T47D (cell line): ENCODE data around the gene SRGAP2C.
"Not testable (repeated sequence)": the region's sequence is repeated elsewhere in the genome, so short reads cannot be mapped to it uniquely, and the experiment has no call there.

Experiments used
- DNase-seq, 2 experiments: peaks; one replicate each; pipeline versions ENCODE4 v3.0.0 to v3.0.0-alpha.2; 2011 to 2012; ENCODE audit warnings: low read depth in 1 of 2, low spot score in 1 of 2
- in situ Hi-C: cut with HindIII; loops from 2 replicates; pipeline ENCODE4 v1.10.0; 2016; ENCODE audit warnings: low sequenced_read_pairs, low pct_unique_long_range_greater_than_20kb

SRGAP2C gene

GRCh38 chr1:121346654-121347053 is 161.9 kb downstream of the SRGAP2C start:
- in situ Hi-C loops = not testable (repeated sequence)

GRCh38 chr1:121347476-121347875 is 162.7 kb downstream of the SRGAP2C start:
- DNase-seq, in situ Hi-C loops: not testable (repeated sequence)

More at GRCh38 chr1:121346654-121347053, 161.9 kb downstream of the SRGAP2C start:
- DNase-seq = not testable (repeated sequence)

DNA sequence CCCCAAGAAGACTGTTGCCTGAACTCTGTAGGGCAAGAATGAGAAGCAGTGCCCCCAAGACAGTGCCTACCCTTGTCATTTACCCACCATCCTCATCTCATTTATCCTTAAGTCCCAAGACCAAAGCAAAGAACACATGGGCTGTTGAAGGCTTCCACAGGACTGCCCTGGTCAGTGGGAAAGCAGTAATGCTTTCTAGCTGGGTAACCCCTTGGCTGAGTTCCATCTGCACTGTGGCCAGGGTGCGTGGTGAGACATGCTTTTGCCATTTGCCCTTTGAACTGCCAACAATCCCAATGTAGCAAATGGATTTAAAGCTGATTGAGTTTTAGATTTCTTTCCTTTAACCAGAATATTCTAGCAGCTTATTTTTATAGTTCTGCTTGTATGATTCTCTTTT is 163.3 kb downstream of the SRGAP2C start:
- DNase-seq, in situ Hi-C loops: not testable (repeated sequence)

- in situ Hi-C loops, DNase-seq: not testable (repeated sequence)
These were observed 164.7 kb downstream of the SRGAP2C start for GRCh38 chr1:121349332-121349967.

DNA sequence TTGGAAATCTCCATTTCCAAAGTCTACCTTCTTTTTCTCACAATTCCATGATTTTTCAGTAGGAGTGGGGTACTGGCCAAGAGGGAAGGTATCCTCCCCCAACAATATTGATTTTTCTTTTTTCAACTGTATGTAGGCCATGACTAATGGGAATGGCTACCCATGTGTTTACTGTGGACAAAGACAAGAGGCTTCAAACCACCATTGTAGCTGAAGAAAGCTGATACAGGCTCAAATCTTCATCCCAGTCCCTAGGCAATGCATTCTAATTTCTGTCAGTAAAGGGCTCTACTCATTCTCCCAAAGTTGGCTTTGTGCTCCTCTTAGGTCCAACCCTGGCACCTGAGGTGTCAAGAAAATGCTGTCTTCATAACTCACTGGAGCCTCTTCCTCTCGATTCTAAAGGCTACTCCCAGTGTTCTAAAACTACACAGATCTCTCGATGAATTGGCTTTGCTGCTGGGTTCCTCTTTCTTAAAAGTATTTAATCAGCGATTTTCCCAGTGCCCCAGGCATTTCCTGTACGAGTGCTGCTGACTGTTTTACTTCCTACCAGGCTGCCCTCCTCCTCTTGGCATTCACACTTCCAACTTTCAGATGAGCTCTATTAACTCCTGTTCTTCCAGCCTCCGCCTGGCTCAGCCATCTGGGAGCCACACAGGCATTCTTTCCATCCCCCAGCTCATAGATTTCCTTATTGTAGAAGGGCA is 171.1 kb downstream of the SRGAP2C start:
- DNase-seq, in situ Hi-C loops: not testable (repeated sequence)

GRCh38 chr1:121356819-121357218 is 172.0 kb downstream of the SRGAP2C start:
- in situ Hi-C loops = not testable (repeated sequence)

DNA sequence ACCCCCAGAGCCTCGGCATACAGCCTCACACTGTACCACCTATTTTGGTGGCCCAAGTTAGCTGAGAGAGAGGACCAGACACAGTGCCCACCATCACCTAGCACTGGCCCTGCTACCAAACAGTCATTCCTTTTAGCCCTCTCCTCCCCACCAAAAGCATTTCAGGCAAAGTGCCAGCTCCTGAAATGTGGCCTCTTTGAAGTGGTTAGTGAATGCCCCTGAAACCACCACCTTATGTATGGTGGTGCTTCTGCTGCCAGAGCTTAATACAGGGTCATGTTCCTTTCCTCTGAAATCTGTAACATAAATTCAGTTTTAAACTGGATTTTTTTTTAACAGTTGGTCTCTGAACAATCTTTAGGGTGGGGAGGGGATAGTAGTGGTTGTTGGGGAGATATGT is 175.8 kb downstream of the SRGAP2C start:
- in situ Hi-C loops = not testable (repeated sequence)

More at GRCh38 chr1:121356819-121357218, 172.0 kb downstream of the SRGAP2C start:
- not testable (repeated sequence) for DNase-seq

DNA sequence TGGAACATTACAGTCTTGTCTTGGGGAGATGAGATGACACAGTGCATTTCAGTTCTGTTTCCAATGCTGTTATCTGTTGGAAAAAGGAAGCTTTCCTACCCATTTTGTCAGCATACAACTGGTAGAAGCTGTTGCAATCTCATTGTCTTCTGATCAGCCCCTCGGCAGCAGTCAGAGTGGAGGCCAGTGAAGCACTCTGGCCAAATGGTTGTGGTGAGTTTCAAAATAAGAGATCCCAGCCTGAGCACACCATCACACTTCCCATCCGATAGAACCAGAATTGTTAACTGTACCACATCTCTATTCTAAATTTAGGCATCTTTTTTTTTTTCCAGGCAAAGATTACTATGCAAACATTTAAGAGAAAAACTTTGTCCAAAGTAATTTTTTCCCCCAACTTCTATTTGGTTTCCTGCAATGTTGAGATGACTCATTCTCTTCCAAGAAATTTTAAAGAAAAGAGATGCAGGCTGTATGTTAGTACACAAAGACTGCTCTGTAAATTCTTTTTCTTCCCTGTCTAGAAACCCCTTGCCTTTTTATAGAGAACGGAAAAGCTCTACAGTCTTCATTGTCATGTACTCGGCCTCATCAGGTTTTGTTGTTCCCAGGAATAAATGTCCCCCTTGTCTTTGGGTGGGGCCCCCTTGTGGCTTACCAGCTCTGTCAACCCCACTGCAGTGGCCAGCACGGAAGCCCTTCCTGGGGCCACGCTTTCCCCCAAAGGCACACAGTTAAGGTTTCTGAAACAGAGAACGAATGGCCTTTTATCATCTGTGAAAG is 176.9 kb downstream of the SRGAP2C start:
- DNase-seq, in situ Hi-C loops: not testable (repeated sequence)

More for the DNA sequence above, 175.8 kb downstream of the SRGAP2C start:
- DNase-seq = not testable (repeated sequence)

DNA sequence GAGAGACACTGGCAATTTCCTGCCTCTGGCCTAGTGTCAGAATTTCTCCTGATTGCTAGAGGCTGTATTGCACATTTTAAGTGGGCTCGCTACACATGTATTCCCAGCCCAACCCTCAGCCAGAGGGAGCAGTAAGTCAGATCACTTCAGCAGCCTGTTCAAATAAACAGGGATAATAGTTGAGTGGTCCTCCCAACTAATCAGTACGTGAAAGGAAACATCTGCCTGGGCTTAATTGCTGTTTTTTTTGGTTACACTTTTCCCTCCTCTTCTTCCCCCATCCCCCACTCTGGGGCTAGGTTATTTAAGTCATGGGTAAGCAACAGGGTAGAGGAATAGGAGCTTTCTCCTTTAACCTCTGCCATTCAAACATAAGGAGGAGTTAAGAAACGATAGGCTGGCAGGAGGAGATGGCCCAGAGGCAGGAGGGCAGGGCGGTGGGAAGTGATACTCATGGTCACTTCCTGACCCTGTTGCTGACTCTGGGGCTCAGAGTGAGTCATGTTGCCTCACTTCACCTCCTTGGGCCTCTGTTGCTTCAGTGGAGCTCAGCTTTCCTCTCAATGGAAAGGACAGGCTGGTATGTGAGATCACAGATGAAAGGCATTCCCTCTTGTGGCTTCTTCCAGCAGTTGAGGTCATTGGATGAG is 177.6 kb downstream of the SRGAP2C start:
- DNase-seq, in situ Hi-C loops: not testable (repeated sequence)

DNA sequence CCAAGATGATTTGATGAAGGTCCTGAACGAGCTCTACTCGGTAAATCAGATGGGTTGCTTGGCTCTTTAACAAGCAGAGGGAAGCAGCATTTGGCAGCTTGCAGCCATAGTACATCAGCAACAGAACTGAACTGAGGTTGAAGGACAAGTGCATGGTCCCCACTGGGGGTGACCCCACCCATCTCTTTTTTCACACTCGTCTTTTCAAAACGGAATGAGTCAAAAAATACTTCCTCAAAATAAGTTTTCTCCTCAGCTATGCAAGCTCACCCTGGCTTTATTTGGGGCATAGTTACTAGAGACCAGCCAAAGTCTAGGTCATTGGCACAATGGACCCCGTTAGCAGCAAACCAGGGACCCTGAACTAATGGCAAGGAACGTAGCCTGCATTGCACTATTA is 180.5 kb downstream of the SRGAP2C start:
- DNase-seq, in situ Hi-C loops: not testable (repeated sequence)

GRCh38 chr1:121365723-121366122 is 180.9 kb downstream of the SRGAP2C start:
- in situ Hi-C loops, DNase-seq: not testable (repeated sequence)

DNA sequence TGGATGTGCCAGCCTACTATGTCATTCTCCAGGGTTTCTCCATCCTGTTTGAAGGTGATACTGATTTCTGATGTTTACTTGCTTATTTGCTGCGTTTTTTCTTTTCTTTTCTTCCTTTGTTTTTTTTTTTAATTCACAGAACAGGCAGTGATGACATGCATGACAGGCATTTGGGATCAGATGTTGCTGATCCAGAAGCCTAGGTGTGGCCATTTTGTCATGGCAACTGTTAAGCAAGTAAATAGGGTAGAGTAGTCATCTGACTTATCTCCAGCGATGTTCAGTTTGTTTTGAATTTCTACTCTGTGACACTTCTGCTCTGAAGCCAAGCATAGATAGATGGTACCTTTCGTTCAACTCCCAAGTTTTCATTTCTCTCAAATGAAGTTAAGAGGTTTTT is 181.4 kb downstream of the SRGAP2C start:
- in situ Hi-C loops, DNase-seq: not testable (repeated sequence)

DNA sequence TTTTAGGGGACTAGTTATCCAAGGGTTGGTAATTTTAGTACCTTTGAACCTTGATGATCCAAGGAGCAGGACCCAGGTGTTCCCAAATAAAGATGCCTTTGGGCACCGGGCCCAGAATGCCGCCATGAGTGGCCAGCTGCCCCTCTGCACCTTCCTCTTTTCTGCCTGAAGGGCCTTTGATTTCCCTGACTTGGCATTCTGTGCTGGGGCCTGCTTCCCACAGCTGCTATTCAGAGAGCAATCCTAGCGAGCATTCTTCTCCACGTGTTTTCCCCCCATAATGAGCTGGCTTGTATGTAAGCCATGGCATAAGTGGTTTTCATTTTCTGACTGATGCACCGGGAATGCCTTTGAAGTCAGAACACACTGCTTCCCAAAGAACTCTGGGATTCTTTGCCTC is 184.1 kb downstream of the SRGAP2C start:
- DNase-seq, in situ Hi-C loops: not testable (repeated sequence)

DNA sequence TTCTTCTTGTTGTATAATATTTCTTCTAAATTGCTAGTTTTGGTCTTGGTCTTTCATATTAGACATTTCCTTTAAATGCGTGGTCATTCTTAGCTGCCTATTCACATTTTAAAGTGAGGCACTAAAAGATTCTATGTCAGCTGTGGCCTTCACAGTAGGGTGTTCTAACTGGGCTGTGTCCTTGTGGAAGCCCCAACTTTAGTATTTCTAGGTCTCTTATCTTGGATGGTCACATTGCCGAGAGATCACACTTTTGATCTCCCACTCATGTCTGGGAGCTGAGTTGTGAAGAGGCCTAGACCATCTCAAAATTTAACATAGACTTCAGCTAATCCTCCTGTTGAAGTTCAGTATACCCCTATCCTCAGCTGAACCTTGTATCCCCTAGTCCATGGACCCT is 185.2 kb downstream of the SRGAP2C start:
- in situ Hi-C loops = not testable (repeated sequence)

DNA sequence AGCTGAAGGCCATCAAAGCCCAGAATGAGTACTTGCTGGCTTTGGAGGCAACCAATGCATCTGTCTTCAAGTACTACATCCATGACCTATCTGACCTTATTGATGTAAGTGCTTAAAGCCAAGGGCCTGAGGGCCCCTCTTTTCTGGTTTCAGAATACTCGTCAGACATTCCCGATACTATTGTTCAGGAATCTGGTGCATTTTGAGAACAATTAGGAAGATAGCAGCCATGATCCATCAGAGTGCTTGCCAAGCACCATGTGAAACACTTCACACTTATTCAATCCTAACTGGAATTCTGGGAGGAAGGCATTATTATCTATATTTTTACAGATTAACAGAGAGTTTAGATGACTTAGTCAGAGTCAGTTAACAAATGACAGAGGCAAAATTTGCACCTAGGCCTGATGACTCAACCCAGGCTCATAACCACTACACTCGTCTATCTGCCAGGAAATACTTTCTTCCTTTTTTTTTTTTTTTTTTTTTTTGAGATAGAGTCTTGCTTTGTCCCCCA is 190.1 kb downstream of the SRGAP2C start:
- in situ Hi-C loops, DNase-seq: not testable (repeated sequence)

More for the DNA sequence above, 185.2 kb downstream of the SRGAP2C start:
- DNase-seq = not testable (repeated sequence)

DNA sequence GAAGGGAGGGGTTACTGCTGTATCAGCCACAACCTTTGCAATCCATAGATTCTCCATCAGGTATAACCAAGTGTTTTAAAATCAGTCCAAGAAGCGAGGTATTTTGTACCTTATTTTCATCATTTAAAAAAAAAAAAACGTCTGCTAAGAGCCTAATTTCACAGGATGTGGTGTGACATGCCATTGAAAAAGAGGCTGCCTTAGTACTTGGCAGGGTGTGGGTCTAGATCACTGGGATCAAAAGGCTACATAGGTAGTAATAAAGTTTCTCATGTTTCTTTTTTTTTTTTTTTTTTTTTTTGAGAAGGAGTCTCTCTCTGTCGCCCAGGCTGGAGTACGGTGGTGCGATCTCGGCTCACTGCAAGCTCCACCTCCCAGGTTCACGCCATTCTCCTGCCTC is 192.2 kb downstream of the SRGAP2C start:
- in situ Hi-C loops, DNase-seq: not testable (repeated sequence)

DNA sequence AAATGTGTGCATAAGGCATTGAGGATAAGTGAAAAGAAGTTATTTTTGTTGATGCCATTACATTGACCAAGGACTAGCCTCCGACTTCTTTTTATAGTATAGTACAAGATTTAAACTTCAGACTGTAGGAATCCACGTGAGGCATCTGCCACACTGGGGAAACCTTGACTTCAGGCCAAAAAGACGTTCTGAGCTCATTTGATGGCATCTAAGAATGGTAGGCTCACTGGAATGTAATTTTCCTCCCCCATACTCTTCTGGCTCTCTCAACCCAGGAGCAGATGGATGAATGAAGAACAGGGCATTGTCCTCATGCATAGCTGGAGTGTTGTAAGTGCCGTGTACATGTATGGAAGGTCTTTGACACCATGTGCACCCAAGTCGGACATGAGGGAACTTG is 194.0 kb downstream of the SRGAP2C start:
- DNase-seq, in situ Hi-C loops: not testable (repeated sequence)
